ENCODE results near the gene APLP1.
"Not testable (repeated sequence)": the region's sequence is repeated elsewhere in the genome, so short reads cannot be mapped to it uniquely, and the experiment has no call there.

APLP1 gene

DNA sequence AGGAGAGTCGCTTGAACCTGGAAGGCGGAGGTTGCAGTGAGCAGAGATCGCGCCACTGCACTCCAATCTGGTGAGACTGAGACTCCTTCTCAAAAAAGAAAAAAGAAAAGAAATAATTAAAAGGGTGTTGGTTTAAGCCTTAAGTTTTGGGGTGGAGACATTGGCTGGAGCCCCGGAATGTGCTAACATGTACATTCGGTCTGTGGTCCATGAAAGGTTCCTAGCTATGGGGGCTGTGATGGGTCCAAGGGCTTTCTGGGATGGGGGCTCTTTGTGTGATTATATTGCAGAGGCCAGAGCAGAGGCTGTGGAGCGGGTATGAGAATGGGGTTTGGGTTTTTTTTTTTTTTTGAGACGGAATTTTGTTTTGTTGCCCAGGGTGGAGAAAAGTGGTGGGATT is 17.5 kb downstream of the APLP1 start:
- DNase-seq = no peak

GRCh38 chr19:35887197-35887596 is 18.8 kb downstream of the APLP1 start:
- no peak for DNase-seq

DNA sequence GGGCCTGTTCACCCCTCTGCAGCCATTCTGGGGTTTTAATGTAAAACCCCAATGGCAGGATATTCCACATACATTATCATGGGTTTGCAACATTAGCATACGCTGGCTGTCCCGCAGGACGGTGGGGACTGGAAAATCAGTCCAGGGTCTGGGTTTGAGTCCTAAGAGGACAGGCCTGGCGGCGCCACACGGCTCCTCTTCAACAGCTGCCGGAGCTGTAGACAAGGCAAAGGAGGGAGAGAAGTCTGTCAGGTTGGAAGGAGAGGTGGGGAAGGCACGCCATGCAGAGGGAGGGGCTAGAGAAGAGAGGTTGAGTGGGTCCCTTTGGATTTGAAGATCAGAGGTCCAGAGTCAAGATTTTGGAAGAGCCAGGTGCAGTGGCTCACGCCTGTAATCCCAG is 20.0 kb downstream of the APLP1 start:
- DNase-seq = no peak

DNA sequence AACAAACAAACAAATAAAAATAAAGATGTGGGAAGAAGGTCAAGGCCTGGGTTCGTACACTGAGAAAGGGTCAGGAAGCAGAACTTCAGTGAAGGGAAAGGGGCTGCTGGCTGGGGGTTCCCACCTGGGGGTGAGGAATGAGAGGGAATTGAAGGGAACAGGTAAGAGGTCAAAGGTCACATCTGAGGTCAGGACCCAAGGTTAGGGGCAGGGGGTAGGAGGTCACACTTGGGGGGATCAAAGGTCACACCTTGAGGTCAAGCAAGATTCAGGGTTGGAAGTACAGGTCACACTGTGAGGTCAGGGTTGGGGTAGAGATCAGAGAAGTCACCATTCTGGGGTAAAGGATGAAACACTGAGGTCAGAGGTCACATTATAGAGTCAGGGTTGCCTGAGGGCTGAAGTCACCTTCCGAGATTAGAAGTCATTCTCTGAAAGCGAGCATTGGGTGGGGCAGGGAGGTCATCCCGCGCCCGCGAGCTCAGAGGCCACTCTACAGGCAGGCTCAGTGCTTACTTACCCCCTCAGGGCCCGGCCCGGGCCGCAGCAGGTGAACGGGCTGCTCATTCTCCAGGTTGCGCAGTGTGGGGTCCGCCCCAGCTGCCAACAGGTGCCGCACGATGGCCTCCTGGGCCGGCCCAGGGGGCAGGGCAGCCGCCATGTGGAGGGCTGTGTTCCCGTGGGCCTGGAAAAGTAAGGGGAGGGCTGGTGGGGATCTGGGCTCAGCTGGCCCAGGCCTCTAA is 21.2 kb downstream of the APLP1 start:
- no peak for DNase-seq

- no peak for DNase-seq
Measured at GRCh38 chr19:35890113-35890650, 21.8 kb downstream of the APLP1 start.

- not testable (repeated sequence) for DNase-seq
Measured at GRCh38 chr19:35891819-35892218, 23.4 kb downstream of the APLP1 start.

- DNase-seq = no peak
Measured at GRCh38 chr19:35894342-35894741, 26.0 kb downstream of the APLP1 start.

DNA sequence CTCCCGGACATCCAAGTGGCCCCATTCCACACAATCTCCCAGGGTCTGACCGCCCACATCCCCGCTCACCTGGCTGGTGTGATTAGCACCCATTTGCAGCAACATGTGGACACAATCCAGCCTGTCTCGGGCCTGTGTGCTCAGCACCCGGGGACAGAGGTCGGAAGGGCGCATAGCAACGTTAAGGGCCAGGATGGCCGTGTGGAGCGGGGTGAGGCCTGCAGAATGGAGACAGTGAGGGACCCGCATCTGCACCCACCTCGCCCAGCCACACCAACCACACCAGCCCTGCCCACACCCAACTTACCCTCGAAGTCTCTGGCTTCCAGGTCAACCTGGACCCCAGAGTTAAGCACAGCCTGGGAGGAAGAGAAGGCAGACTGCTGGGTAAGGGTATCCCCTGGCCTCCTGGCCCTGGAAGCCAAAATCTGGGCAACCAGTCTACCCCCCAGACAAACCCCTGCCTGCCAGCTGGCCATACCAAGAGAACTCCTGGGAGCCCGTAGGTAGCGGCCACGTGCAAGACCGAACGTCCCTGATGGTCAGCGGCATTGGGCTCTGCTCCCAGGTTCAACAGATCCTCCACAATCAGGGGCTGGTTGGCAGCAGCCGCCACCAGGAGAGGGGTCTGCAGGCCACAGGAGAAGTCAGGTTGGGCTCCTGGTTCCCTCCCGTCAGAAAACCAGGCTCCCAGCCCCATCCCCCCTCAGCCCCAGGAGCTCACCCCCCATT is 27.7 kb downstream of the APLP1 start:
- no peak for DNase-seq

GRCh38 chr19:35896643-35897040 is 28.3 kb downstream of the APLP1 start:
- no peak for DNase-seq

DNA sequence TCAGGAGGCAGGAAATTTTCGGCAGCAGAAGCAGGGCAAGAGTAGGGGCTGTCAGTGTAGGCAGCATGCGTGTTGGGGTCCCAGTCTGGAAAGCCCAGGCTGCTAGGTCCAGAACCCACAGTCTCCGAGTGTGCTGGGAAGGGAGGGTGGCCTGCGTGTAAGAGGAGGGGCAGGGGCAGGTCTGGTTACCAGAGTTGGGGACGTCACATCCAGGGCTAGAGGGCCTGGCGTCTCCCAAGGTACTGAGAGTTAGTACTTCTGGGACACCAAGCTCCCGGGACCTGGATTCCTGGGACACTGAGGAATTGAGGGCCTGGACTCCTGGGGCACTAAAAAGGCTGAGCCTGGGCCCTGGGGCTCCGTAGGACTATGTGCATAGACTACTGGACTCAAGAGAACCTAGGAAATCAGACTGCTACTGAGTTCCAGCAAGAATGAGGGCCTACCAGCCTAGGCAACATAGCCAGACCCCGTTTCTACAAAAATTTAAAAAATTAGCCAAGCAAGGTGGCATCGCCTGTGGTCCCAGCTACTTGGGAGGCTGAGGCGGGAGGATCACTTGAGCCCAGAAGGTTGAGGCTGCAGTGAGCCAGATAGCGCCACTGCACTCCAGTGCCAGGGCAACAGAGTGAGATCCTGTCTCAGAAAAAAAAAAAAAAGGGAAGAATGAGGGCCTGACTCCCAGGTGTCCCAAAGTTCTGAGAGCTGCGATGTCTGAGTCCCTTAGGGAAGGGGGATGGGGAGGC is 29.5 kb downstream of the APLP1 start:
- DNase-seq = no peak

DNA sequence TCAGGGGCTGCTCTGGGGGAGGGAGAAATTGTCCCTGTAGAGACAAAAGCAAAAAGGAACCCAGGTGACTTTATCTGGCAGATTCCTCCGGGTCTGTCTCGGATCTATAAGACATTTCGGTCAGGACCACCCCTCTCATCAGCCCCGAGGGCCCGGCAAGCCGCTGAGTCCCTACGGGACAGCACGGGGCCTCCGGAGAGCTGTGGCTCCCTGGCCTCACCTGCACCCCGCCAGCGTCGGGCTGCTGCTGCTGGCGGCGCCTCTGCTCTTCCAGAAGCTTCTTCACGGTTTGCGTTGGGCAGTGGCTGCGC is 30.1 kb downstream of the APLP1 start:
- DNase-seq = no peak

DNA sequence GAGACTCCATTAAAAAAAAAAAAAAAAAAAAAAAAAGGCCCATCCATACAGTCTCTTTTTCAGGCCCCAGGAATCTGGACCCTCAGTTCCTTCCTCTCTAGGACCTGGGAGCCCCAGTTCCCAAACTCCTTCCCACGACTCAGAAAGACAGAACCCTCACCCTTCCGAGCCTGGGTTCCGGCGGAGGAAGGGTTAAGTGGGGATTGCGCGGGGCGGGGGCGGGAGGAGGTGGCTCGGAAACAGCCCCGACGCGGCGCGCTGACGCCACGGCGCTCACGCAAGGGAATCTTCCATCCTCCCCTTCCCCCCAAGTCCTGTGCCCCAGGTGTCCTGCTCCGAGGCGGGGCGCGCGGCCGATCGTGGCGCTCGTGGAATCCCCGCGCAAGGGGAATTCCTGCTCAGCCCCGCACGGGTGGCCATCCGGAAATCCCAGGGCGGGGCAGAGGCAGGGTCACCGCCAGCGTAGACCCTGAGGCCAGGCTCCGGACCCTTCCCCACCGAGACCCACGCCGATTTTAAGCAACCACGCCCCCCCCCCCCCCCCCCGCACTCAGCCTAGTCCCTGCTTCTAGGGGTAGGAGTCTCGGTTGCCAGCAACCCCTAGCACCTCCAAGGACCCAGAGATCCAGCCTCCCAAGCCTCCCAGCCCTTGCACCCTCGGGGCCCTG is 31.3 kb downstream of the APLP1 start:
- DNase-seq = peak; percentile 78

DNA sequence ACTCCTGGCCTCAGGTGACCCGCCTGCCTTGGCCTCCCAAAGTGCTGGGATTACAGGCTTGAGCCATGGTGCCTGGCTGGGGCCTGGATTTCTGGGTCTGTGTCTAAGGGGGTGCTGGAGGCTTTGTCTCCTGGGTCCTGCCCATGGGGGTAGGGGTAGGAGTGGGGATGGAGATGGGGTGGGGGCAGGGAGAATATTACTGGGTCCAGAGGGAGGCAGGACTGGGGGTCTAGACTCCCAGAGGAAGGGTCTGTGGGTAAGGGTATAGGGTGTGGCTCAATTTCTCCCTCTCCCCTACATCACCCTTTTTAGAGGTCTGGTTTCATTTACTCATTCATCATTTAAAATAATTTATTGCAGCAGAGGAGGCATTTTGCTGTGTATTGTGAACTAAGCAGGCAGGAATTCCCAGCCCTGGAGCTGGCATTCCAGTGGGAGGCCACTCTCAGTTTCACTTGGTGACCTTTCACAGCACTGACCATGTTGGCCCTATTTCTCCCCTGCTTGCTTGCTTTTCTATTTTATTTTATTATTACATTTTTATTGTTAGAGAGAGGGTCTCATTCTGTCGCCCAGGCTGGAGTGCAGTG is 32.8 kb downstream of the APLP1 start:
- DNase-seq = peak; percentile 69

GRCh38 chr19:35901854-35902661 is 33.7 kb downstream of the APLP1 start, which contains the start of gene HCST:
Gene HCST, plus strand, starts transcription at chr19:35902529. Its CDS starts 65 bp downstream, at chr19:35902594.
- DNase-seq = peak; percentile 4

GRCh38 chr19:35902870-35903475 is 34.6 kb downstream of the APLP1 start:
- no peak for DNase-seq

GRCh38 chr19:35903550-35904179 is 35.3 kb downstream of the APLP1 start:
- DNase-seq = peak; percentile 64

DNA sequence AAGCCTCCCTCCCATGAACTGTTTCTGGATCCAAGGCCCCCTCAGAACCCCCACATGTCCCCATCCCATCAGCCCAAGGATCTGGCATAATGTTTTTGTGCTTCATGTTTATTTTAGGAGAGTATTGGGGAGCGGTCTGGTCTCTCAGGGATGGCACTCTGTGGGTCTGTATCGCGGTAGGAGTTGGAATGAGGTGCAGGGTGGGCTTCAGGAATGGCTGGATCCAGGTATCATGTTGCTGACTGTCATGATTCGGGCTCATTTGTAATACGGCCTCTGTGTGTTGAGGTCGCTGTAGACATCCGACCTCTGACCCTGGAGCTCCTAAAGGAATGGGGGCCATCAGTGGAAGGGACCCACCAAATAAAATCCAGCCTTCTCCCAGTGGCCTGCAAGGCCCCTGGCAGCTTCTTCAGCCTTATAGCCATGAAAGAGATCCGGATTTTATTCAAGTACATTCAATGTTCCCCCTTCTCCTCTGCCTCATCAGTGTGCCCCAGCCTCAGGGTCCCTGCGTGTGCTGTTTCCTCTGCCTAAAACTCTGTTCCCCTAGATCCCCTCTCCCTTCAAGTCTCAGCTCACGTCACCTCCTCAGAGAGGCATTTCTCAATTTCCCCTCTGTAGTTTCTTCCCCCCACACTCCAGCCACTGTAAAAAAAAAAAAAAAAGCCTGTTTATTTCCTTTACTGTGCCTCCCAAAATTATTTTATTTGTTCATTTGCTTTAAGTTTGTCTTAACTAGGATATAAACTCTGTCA is 36.1 kb downstream of the APLP1 start:
- DNase-seq = no peak

- no peak for DNase-seq
Measured at GRCh38 chr19:35905178-35905727, 36.9 kb downstream of the APLP1 start.

DNA sequence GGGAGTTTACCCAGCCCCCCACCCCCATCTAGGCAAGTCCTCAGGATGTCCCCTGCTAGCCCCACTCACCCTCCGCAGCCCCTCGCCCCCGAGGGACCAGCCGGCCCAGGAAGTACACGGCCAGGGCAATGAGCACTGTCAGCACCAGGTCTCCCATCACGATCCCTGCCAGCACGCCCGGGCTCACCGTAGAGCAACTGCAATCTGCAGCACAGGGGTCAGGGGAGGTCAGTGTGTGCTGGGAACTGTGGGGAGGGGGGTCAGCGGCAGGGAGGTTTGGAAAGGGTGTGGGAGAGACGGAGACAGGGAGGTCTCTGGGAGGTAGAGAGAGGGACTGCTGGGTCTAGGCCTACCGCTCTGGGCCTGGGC is 39.0 kb downstream of the APLP1 start:
- DNase-seq = no peak

GRCh38 chr19:35908010-35908441 is 39.7 kb downstream of the APLP1 start, which contains the start of gene TYROBP:
Gene TYROBP, minus strand, starts transcription at chr19:35908295. Its CDS starts 67 bp downstream, at chr19:35908228.
- no peak for DNase-seq

Data from kidney glomerular epithelial cell (primary cell).